ENCODE measurements around the gene SCD5. TPM values are rescaled to one million over a fixed set of nuclear protein-coding genes. Genes with fewer than 3 reads are reported as not detected.

Gene SCD5
- total RNA-seq, 1 experiment from 2014 or later, result 4.8 TPM

DNA sequence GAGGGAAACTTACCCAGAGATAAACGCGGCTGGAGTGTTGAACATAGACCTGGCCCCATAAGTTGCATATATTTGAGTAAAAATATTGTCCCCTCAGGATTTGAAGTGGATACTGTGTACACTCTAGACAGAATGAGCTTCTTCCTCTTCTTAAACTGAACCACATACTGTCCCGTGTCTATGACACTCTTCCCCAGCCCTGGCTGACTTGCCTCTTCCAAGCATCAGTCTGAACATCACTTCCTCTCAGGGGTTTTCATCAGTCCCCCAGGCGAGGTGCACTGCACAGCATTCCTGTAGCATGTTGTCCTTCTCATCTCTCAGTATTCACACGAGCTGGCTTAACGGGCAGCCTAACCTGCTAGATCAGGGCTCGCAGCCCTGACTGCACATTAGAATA is 156.3 kb downstream of the SCD5 start:
- Histone ChIP-seq H3K27me3 (ENCODE audit: control insufficient read depth, insufficient read depth, low read length) (no peaks in the 10 kb centered on the region), H3K36me3 (replicated peaks; ENCODE audit: control insufficient read depth, insufficient read depth, low read length) (no peaks in the 10 kb centered on the region), H3K4me3 (ENCODE audit: insufficient read depth, low read depth, low read length) (no peak overlapping the region)
- DNase-seq, result no peak

DNA sequence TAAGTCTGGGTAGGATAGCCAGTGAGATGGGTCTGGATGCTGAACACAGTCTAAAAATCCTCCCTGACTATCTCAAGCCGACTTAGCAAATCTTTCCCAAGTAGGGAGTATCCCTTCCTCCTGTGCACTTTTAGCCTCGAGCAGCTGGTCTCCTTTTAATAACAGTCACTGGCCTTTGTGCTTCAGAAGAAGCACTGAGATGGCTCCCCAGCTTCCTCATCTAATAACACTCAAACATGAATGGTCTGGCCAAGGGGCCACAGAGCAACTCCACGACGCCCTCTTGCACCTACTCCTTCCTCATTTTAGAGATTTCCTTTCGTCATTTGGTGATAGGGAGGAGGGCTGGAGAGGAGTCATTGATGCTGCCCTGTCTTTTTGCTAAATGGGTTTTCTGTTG is 158.1 kb downstream of the SCD5 start:
- H3K27me3 ChIP-seq (ENCODE audit: control insufficient read depth, insufficient read depth, low read length), result no peaks in the 10 kb centered on the region
- no peaks in the 10 kb centered on the region for H3K36me3 ChIP-seq (replicated peaks; ENCODE audit: control insufficient read depth, insufficient read depth, low read length)
- no peak for DNase-seq
- no peak overlapping the region for H3K4me3 ChIP-seq (ENCODE audit: insufficient read depth, low read depth, low read length)

DNA sequence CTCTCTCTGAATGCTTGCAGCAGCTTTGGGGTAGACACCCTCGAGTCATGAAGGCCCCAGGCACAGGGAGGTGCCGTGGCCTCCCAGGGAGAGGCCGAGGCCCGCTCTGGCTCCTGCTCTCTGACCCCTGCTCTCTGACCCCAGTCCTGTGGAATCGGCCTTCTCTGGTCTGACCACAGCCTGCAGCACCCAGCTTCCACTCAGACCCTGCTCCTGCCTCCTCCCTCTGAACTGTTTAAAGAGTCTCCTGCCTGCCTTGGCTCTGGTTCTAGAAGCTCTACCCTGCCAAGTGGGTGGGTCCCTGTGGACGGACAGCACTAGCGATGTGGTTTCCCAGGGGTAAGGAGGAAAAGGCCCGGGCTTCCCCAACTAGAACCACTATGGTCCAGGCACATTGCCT is 158.6 kb downstream of the SCD5 start:
- DNase-seq, result no peak
- Histone ChIP-seq H3K36me3 (replicated peaks; ENCODE audit: control insufficient read depth, insufficient read depth, low read length) (no peaks in the 10 kb centered on the region), H3K27me3 (ENCODE audit: control insufficient read depth, insufficient read depth, low read length) (no peaks in the 10 kb centered on the region), H3K4me3 (ENCODE audit: insufficient read depth, low read depth, low read length) (no peak overlapping the region)

DNA sequence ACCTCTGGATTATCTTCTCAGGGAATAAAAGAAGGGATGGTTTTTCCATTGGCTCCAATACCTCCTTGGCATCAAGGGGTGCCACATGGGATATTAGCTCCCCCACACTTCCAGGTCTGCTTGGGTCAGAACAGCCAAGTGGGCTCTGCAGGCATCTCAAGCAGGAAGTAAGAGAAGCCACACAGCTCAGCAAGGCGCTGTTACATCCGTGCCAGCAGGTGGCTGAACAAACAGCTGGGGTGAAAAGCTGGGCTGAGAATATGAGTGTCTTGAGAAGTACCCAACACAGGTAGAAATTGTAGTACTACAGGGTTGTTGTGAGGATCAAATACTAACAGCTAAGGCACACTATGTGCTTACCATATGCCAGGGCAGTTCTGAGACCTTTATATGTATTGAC is 160.1 kb downstream of the SCD5 start:
- DNase-seq, result no peak
- Histone ChIP-seq H3K27me3 (ENCODE audit: control insufficient read depth, insufficient read depth, low read length) (no peaks in the 10 kb centered on the region), H3K4me3 (ENCODE audit: insufficient read depth, low read depth, low read length) (no peak overlapping the region), H3K36me3 (replicated peaks; ENCODE audit: control insufficient read depth, insufficient read depth, low read length) (no peaks in the 10 kb centered on the region)

DNA sequence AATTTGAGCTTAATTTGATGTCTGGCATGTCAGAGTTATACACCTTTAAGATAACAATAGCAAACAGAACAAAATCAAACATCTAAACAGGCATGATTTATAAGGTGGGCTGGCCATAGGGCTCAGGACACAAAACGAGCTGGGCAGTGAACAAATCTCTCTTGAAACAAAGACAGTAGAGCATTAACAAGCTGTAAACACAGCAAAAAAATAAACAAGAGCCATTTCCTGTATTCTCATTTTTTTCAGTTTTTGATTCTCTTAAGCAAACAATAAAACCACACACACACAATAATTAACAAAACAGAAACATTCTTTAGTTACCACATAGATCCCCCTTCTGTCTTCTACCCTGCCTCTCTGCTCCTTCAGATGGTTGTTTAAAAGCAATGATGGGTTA is 168.5 kb downstream of the SCD5 start:
- H3K36me3 ChIP-seq (replicated peaks; ENCODE audit: control insufficient read depth, insufficient read depth, low read length), result no peaks in the 10 kb centered on the region
- H3K27me3 ChIP-seq (ENCODE audit: control insufficient read depth, insufficient read depth, low read length), result no peaks in the 10 kb centered on the region
- DNase-seq, result no peak
- no peak overlapping the region for H3K4me3 ChIP-seq (ENCODE audit: insufficient read depth, low read depth, low read length)

DNA sequence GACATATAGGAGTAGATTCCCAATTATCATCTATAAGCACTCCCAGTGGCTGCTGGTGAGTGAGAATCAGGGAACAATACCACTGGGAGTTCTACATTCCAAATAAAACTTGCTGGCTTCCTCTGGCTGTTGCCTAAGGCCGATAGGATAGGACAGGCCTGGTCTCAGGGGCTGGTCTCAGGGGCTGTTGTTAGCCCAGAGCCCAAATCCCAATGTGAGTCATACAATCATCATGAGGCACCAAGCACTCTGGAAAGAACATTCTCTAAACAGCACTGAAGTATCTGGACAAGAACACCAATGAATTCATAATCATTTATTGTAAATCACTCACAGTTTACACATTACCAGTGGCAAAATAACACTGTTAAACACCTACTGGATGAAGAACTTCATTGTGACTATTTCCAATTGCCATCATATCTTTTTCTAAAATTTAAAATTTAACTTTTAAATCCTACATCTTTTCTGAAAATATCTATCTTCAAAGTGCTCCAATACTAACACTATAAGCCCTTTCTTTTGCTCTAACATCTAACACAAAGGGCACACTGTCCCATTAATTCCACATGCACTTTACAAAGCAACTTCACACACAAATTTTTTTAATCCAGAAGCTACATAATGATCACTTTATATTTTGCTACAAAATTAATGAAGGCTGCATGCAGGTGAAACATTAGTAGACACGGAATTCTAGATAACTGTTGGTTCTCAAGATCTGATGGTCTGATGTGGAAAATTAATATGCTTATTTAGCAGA is 169.2 kb downstream of the SCD5 start:
- DNase-seq, result no peak
- Histone ChIP-seq H3K36me3 (replicated peaks; ENCODE audit: control insufficient read depth, insufficient read depth, low read length) (no peaks in the 10 kb centered on the region), H3K4me3 (ENCODE audit: insufficient read depth, low read depth, low read length) (no peak overlapping the region), H3K27me3 (ENCODE audit: control insufficient read depth, insufficient read depth, low read length) (no peaks in the 10 kb centered on the region)

- H3K27me3 ChIP-seq (ENCODE audit: control insufficient read depth, insufficient read depth, low read length), result no peaks in the 10 kb centered on the region
- H3K4me3 ChIP-seq (ENCODE audit: insufficient read depth, low read depth, low read length), result no peak overlapping the region
- DNase-seq, result no peak
- no peaks in the 10 kb centered on the region for H3K36me3 ChIP-seq (replicated peaks; ENCODE audit: control insufficient read depth, insufficient read depth, low read length)
Measured at GRCh38 chr4:82626251-82626868, 172.2 kb downstream of the SCD5 start.

- Histone ChIP-seq H3K27me3 (ENCODE audit: control insufficient read depth, insufficient read depth, low read length) (no peaks in the 10 kb centered on the region), H3K4me3 (ENCODE audit: insufficient read depth, low read depth, low read length) (no peak overlapping the region), H3K36me3 (replicated peaks; ENCODE audit: control insufficient read depth, insufficient read depth, low read length) (no peaks in the 10 kb centered on the region)
- no peak for DNase-seq
Measured at GRCh38 chr4:82624819-82625218, 173.8 kb downstream of the SCD5 start.

- no peak for DNase-seq
Measured at GRCh38 chr4:82623121-82623683, 175.4 kb downstream of the SCD5 start.

GRCh38 chr4:82621251-82621650 is 177.3 kb downstream of the SCD5 start:
- Histone ChIP-seq H3K4me3 (ENCODE audit: insufficient read depth, low read depth, low read length) (no peak overlapping the region), H3K36me3 (replicated peaks; ENCODE audit: control insufficient read depth, insufficient read depth, low read length) (no peaks in the 10 kb centered on the region), H3K27me3 (ENCODE audit: control insufficient read depth, insufficient read depth, low read length) (no peaks in the 10 kb centered on the region)
- no peak for DNase-seq

More at GRCh38 chr4:82623121-82623683, 175.4 kb downstream of the SCD5 start:
- no peaks in the 10 kb centered on the region for H3K27me3 ChIP-seq (ENCODE audit: control insufficient read depth, insufficient read depth, low read length)
- H3K4me3 ChIP-seq (ENCODE audit: insufficient read depth, low read depth, low read length), result no peak overlapping the region
- H3K36me3 ChIP-seq (replicated peaks; ENCODE audit: control insufficient read depth, insufficient read depth, low read length), result no peaks in the 10 kb centered on the region

GRCh38 chr4:82620126-82620735 is 178.4 kb downstream of the SCD5 start:
- Histone ChIP-seq H3K4me3 (ENCODE audit: insufficient read depth, low read depth, low read length) (no peak overlapping the region), H3K27me3 (ENCODE audit: control insufficient read depth, insufficient read depth, low read length) (no peaks in the 10 kb centered on the region), H3K36me3 (replicated peaks; ENCODE audit: control insufficient read depth, insufficient read depth, low read length) (no peaks in the 10 kb centered on the region)
- DNase-seq, result no peak

DNA sequence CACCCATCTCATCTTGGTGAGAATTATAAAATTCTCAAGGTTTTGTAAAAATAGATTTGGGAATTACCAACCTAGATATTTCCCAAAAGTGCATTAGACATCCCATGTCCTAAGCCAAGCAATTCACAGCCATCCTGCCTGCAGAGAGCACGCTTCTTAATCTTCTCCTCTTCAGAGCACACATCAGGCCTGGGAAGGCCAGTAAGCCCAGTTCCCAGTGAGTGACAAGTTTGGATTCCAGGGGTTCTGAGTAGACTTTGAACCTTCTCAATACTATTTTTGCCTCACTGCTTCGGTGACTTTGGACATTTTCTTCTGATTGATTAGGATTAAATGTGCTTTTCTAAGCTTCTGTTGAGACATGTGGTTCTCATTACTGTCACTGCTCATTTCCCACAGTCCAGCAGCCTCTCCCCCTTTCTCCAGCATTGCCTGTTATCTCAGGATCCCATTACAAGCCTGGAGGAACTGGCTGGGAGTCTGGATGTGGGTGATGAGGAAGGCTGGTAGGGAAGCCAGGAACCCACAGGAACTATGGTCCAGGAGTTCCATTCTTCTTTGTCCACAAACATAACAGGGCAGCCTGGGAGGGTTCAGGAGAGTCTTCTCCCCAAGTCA is 180.4 kb downstream of the SCD5 start:
- Histone ChIP-seq H3K27me3 (ENCODE audit: control insufficient read depth, insufficient read depth, low read length) (no peaks in the 10 kb centered on the region), H3K36me3 (replicated peaks; ENCODE audit: control insufficient read depth, insufficient read depth, low read length) (no peaks in the 10 kb centered on the region), H3K4me3 (ENCODE audit: insufficient read depth, low read depth, low read length) (no peak overlapping the region)
- DNase-seq, result no peak

GRCh38 chr4:82614838-82615449 is 183.7 kb downstream of the SCD5 start:
- DNase-seq, result no peak
- no peaks in the 10 kb centered on the region for H3K27me3 ChIP-seq (ENCODE audit: control insufficient read depth, insufficient read depth, low read length)
- H3K36me3 ChIP-seq (replicated peaks; ENCODE audit: control insufficient read depth, insufficient read depth, low read length), result no peaks in the 10 kb centered on the region
- no peak overlapping the region for H3K4me3 ChIP-seq (ENCODE audit: insufficient read depth, low read depth, low read length)

GRCh38 chr4:82613121-82613520 is 185.5 kb downstream of the SCD5 start:
- DNase-seq, result no peak
- no peaks in the 10 kb centered on the region for H3K27me3 ChIP-seq (ENCODE audit: control insufficient read depth, insufficient read depth, low read length)
- H3K36me3 ChIP-seq (replicated peaks; ENCODE audit: control insufficient read depth, insufficient read depth, low read length), result no peaks in the 10 kb centered on the region

More at GRCh38 chr4:82613121-82613520, 185.5 kb downstream of the SCD5 start:
- no peak overlapping the region for H3K4me3 ChIP-seq (ENCODE audit: insufficient read depth, low read depth, low read length)
